DOHH2 (cell line): ENCODE data around the gene STRADA.

ENCODE experiments used
- H3F3A ChIP-seq: fragments of 200-600 bp; sonication (generic), shearing (Covaris generic); 2 replicates; pipeline ENCODE4 v1.6.0; 2016; ENCODE audit warnings: antibody characterized with exemption, mild to moderate bottlenecking; ENCODE audit not compliant: control insufficient read depth, insufficient read depth
- H3K27ac ChIP-seq: fragments of 200-600 bp; sonication (generic); 2 replicates; pipeline ENCODE4 v1.5.1; 2014; ENCODE audit warnings: low read depth, mild to moderate bottlenecking, low read length, moderate library complexity
- H3K27me3 ChIP-seq: fragments of 200-600 bp; sonication (generic); 2 replicates; pipeline ENCODE4 v1.6.1; 2014; ENCODE audit warnings: mild to moderate bottlenecking, low read length, mixed read lengths; ENCODE audit not compliant: control insufficient read depth
- H3K36me3 ChIP-seq: fragments of 200-600 bp; sonication (generic); 2 replicates; pipeline ENCODE4 v1.6.1; 2014; ENCODE audit warnings: mild to moderate bottlenecking, low read length, moderate library complexity, mixed read lengths; ENCODE audit not compliant: control insufficient read depth
- H3K4me1 ChIP-seq: fragments of 200-600 bp; sonication (generic); 2 replicates; pipeline ENCODE4 v1.6.1; 2014; ENCODE audit warnings: mild to moderate bottlenecking, low read length, mixed read lengths; ENCODE audit not compliant: control insufficient read depth
- H3K4me2 ChIP-seq: fragments of 200-600 bp; sonication (generic); 2 replicates; pipeline ENCODE4 v1.6.0; 2014; ENCODE audit warnings: mild to moderate bottlenecking, low read length, moderate library complexity
- H3K4me3 ChIP-seq: fragments of 200-600 bp; sonication (generic); 2 replicates; pipeline ENCODE4 v1.5.1; 2014; ENCODE audit warnings: mild to moderate bottlenecking, low read length, mixed read lengths
- H3K79me2 ChIP-seq: fragments of 200-600 bp; sonication (generic); 2 replicates; pipeline ENCODE4 v1.6.1; 2014; ENCODE audit warnings: mild to moderate bottlenecking, low read length, mixed read lengths; ENCODE audit not compliant: control insufficient read depth
- H3K9me2 ChIP-seq: fragments of 200-600 bp; sonication (generic); replicated peaks from 2 replicates; pipeline ENCODE4 v1.6.1; 2014; ENCODE audit warnings: mild to moderate bottlenecking, low read length, mixed read lengths; ENCODE audit not compliant: control insufficient read depth
- H3K9me3 ChIP-seq: fragments of 200-600 bp; sonication (generic); 2 replicates; pipeline ENCODE4 v1.6.1; 2014; ENCODE audit warnings: antibody characterized with exemption, low read length, mixed read lengths; ENCODE audit not compliant: control insufficient read depth, insufficient read depth
- H4K20me1 ChIP-seq: fragments of 200-600 bp; sonication (generic); 2 replicates; pipeline ENCODE4 v1.6.0; 2014; ENCODE audit warnings: low read depth, mild to moderate bottlenecking, antibody characterized with exemption, low read length, moderate library complexity; ENCODE audit not compliant: control insufficient read depth, insufficient read depth
- CTCF ChIP-seq: fragments of 200-600 bp; sonication (generic); IDR thresholded peaks from one replicate; pipeline ENCODE4 v1.5.1; 2014; ENCODE audit warnings: antibody characterized with exemption, mild to moderate bottlenecking, low read depth, low read length; ENCODE audit not compliant: poor library complexity, severe bottlenecking
- EZH2phosphoT487 ChIP-seq: fragments of 200-600 bp; sonication (generic); IDR thresholded peaks from 2 replicates; pipeline ENCODE4 v1.6.1; 2017; ENCODE audit warnings: borderline replicate concordance, mild to moderate bottlenecking, antibody characterized with exemption, low read length, moderate library complexity, mixed read lengths

STRADA gene

GRCh38 chr17:63714550-63715277, 26.9 kb downstream of the STRADA start:
- Histone ChIP-seq H3K4me1 (no peaks in the 10 kb centered on the region), H3K4me3 (no peak overlapping the region), H3K9me2 (no peaks in the 10 kb centered on the region), H3K36me3 (peaks cover 33% of the 10 kb centered on the region), H3K27me3 (no peaks in the 10 kb centered on the region), H3K79me2 (no peaks in the 10 kb centered on the region), H4K20me1 (peaks cover 3% of the 10 kb centered on the region; the same call in 1 of the 2 replicates), H3K27ac (no peak overlapping the region), H3F3A (no peaks in the 10 kb centered on the region; the same call in 1 of the 2 replicates), H3K9me3 (no peaks in the 10 kb centered on the region), H3K4me2 (no peak overlapping the region)
- no peak for TF ChIP-seq CTCF
- TF ChIP-seq EZH2phosphoT487 = no peak

- H3F3A ChIP-seq = peaks cover 13% of the 10 kb centered on the region
- peaks cover 3% of the 10 kb centered on the region; the same call in 1 of the 2 replicates for H4K20me1 ChIP-seq
- H3K27ac ChIP-seq = no peak overlapping the region
- TF ChIP-seq CTCF (no peak), EZH2phosphoT487 (no peak)
- H3K4me1 ChIP-seq = peaks cover 24% of the 10 kb centered on the region
- H3K9me2 ChIP-seq = no peaks in the 10 kb centered on the region
- H3K4me3 ChIP-seq = no peak overlapping the region
- no peaks in the 10 kb centered on the region for H3K27me3 ChIP-seq
- peaks cover 58% of the 10 kb centered on the region for H3K36me3 ChIP-seq
- H3K79me2 ChIP-seq = peaks cover 8% of the 10 kb centered on the region
- H3K9me3 ChIP-seq = no peaks in the 10 kb centered on the region
- no peak overlapping the region for H3K4me2 ChIP-seq
Measured at GRCh38 chr17:63709110-63709509, 32.5 kb downstream of the STRADA start.

GRCh38 chr17:63707151-63707550, 34.4 kb downstream of the STRADA start:
- Histone ChIP-seq H3K4me3 (no peak overlapping the region), H3K36me3 (peaks cover 71% of the 10 kb centered on the region), H3F3A (peaks cover 13% of the 10 kb centered on the region), H3K9me3 (no peaks in the 10 kb centered on the region), H3K27ac (no peak overlapping the region), H3K4me2 (no peak overlapping the region), H3K79me2 (peaks cover 27% of the 10 kb centered on the region), H3K4me1 (peaks cover 43% of the 10 kb centered on the region), H3K9me2 (no peaks in the 10 kb centered on the region), H3K27me3 (no peaks in the 10 kb centered on the region), H4K20me1 (peaks cover 8% of the 10 kb centered on the region; the same call in 1 of the 2 replicates)
- TF ChIP-seq EZH2phosphoT487 (no peak), CTCF (no peak)
